NCI-H2029 treated with DMSO at 0.1 percent for 48 hours (cell line): Measurements from ENCODE around the gene CD5L.

Experiments
- DNase-seq: peaks from one replicate; lab custom pipeline; 2025; lab: John Stamatoyannopoulos, UW

Gene CD5L

GRCh38 chr1:157841708-157842107 is at the start of gene CD5L:
TSS of gene CD5L (minus strand) at chr1:157841808. CDS start at chr1:157841701, 107 bp downstream.
- DNase-seq, result no peak

DNA sequence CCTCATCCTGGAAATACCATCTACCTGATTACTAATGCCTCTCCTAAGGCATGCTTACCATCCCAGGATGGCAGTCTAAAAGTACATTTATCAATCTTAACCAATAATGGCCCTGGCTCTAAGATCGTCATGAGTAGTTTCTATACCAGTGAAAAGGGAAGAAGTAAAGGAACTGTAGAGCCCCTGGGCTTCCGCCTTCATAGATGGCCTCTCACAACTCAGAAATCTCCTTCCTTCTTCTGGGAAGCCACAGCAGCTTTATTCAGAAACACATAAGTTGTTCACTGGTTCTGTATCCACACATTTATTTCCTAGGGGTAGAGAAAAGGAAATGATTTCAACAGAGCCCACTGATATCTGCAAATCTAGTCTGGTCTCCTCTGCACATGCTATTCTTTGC is 41.0 kb upstream of the CD5L start:
- DNase-seq, result no peak

DNA sequence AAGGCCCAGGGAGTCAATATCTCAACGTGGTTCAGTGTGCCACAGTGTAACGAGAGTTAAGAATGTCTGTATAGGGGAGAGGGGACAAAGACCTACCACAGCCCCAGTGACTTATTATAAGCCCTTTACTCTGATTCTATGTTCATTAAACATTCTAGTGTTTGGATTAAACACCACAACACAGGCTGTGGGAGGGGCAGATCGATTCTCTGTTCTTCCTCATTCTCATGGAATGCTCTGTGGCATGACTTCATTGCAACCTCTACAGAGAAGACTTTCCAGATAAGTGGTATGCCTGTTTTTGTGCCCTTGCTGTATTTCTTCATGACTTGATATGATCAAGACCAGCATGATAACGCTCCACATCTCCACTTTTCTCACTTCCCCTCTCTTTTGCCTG is 39.0 kb upstream of the CD5L start:
- DNase-seq, result no peak

GRCh38 chr1:157878059-157878458 is 36.5 kb upstream of the CD5L start:
- DNase-seq, result peak; percentile 11

DNA sequence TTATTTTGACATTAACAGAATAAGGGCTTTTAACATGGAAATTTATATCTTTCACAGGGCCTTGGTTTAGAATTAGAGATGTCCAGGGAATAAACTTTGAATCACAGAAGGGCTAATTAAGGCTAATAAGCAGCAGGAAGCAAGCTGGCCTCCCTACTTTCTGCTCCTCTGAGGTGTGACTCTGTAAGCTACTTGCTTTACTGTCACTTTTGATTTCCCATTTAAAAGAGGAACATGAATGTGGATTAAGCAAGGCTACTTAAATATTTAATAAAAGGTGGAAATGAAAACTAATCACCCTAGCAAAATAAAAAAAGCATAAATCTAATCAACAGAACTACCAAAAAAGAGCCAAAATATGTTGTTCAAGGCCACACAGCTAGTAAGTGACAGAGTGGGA is 28.9 kb upstream of the CD5L start:
- DNase-seq, result no peak

GRCh38 chr1:157868654-157869053 is 27.0 kb upstream of the CD5L start:
- no peak for DNase-seq

GRCh38 chr1:157862114-157863070 is 20.8 kb upstream of the CD5L start:
- no peak for DNase-seq

GRCh38 chr1:157856538-157856937 is 14.9 kb upstream of the CD5L start:
- no peak for DNase-seq

- peak; percentile 16 for DNase-seq
These were observed 10.9 kb upstream of the CD5L start for GRCh38 chr1:157852476-157852875.

DNA sequence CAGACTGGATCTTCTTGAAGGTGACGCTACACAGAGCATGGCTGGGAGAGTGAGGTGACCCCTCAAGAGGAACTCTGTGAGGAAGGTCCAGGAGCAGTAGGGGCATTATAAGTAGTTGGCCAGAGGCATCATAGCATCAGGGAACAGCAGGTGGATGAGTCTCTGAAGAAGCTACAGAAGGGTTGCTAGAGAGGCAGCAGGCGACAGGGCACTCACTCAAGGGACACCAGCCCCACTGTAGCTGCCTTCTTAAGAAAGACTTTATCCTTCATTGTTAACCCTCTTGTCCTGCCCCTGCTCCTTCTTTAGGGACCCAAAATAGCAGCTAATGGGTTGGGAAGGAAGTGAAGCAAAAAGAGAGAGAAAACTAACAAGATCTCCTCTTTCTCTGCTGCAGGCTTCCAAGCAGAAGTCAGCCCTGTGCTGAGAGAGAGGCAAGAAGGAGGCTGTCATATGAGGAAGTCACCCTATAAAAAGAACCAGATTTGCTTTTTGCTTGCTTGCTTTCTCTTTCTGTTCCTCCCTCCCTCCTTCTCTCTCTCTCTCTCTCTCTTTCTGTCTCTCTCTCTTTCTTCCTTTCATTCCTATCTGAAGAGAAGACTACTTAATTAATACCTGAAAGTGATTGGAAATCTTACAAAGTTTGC is 7.7 kb upstream of the CD5L start:
- DNase-seq, result no peak

DNA sequence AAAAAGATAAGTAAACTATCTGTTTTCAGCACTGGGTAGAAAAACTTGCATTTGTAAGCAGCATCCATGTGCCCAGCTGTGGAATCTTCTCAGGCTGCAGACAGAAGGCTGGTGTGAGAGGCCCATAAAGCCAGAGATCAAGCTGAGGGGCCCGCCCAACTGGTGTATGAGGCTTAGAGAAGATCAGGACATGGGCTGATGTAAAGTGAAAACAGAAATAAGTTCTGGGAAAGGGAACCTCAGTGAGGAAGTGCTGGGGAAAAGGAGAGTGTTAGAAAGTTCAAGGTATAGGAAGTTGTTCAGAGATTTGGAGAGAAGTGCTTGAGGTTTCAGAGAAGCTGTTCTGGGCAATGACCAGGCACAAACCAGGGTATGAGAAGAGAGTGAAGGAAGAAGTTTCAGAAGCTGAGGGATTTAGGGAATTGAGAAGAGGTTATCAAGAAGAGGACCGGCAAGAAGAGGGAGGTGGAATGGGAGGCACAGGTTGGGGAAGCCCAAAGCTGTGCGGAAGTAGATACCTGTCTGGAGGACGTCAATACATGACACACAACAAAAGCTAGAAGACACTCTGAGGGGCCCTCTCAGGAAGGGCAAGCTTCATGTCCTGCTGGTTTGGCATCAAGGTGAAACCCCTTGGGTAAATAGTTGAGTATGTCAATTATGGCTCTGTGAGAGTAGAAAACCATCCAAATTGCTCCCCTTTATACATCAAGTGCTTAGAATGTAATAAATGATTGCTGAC is 2.7 kb upstream of the CD5L start:
- DNase-seq, result no peak

- no peak for DNase-seq
These were observed 1.3 kb upstream of the CD5L start for GRCh38 chr1:157842939-157843338.

- no peak for DNase-seq
These were observed 2.6 kb downstream of the CD5L start for GRCh38 chr1:157838966-157839365.

DNA sequence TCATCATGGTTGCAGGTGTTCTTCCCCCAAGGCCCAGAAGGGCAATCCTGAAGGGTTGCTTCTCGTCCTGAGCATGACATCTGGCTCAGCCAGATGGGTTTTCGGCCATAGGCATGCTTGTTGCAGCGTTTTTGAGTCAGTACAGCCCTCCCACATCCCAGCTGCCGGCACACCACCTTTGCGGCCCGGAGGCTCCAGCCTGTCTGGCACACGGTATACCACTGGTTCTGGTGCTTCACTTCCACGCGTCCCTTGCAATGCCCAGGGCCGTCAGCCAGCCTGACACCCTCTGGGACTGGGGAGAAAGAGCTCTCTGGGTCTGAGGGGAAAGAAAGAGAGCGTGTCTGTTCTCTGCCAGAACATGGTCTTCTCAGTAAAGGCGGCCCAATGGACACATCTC is 7.2 kb downstream of the CD5L start:
- DNase-seq, result no peak

- DNase-seq, result no peak
These were observed 8.5 kb downstream of the CD5L start for GRCh38 chr1:157833145-157833544.

GRCh38 chr1:157831968-157832626 is 9.5 kb downstream of the CD5L start:
- DNase-seq, result no peak

DNA sequence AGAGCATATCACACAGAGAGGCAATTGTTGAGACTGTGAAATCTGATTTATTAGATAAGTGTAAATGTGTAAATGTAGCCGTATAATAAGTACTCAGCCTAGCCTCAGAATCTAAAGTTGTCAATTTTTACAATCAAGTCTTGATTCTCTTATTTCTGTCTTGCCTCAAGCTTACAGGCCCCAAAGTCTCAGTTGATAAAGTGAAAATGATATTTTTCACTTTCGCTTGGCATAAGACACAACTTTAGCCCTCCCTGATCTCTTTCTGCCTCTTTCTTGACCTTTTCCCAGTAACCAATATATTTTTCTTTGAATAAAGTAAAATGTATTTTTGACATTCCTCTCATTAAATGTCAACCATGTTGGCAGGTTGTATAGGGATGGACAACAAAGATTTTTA is 10.7 kb downstream of the CD5L start:
- DNase-seq, result no peak

DNA sequence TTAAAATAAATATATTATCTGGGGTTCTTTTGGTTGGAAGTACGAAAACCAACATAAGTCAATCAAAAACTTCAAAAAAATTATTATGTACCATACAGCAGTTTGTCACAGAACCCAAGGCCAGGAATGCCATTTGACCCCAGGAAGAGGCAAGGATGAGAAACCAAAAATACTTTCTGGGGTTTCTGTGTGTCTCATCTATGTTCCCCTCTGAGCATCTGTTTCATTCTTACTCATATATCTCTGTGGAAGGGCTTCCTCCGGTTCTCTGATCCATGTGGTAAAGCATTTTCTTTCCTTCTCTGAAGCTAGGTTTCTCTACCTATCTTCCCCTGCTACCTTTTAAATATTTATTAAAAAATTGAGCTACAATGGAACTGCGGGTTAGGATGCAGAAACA is 11.9 kb downstream of the CD5L start:
- no peak for DNase-seq

- no peak for DNase-seq
These were observed 12.4 kb downstream of the CD5L start for GRCh38 chr1:157829210-157829609.

- DNase-seq, result no peak
These were observed 21.3 kb downstream of the CD5L start for GRCh38 chr1:157820299-157820698.

DNA sequence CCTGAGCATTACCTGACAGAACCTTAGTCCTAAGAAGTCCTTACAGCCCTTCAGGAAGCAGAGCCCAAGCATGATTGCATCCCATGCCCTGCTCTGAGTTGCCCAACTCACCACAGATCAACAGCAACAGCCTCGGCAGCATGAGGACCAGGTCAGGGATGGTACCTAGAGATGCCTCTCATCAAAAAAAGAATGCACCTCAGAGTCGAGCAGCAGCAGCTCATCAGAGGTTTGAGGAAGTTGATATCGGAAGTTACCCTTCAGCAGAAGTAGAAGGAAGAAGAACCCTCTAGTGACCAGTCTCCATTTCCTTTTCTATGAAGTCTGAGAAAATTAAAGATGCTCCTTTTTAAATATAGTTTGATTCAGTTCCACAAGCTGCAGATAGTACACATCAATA is 21.7 kb downstream of the CD5L start, which contains the start of gene FCRL1:
Gene FCRL1, minus strand, starts transcription at position 225 of the 400 bp plus-strand sequence. Its CDS starts 83 bp downstream, at position 142.
- no peak for DNase-seq

DNA sequence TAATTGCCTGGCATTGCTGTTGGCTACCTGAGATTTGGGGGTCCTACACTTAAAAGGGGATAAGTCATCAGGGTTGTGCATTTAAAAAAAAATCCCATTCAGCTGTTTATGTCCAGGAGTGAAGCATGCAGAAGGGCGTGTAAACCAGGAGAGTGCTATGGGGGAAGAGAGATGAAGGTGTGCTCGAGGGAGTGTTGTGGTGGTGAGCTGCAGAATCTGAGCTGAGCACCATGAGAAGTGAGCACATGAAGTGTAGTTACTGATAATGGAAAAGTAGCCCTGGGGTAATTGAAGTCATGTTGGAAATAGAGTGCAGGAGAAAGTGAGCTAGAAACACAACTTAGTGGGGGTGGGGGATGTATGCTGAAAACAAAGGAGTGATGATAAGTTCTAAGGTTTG is 22.4 kb downstream of the CD5L start:
- DNase-seq, result no peak
